Activated CD4-positive, CD25-positive, alpha-beta regulatory T cell treated with anti-CD3 and anti-CD28 coated beads, Interleukin-2, amount 50 U/mL, for 16 hours (primary cell): ENCODE results near the gene CXCL3.
"Not testable (repeated sequence)": the region's sequence is repeated elsewhere in the genome, so short reads cannot be mapped to it uniquely, and the experiment has no call there.

Experiments used
- DNase-seq: peaks from one replicate; pipeline ENCODE4 v3.0.0-alpha.2; 2020; ENCODE audit warnings: low read depth, low spot score

CXCL3 gene

DNA sequence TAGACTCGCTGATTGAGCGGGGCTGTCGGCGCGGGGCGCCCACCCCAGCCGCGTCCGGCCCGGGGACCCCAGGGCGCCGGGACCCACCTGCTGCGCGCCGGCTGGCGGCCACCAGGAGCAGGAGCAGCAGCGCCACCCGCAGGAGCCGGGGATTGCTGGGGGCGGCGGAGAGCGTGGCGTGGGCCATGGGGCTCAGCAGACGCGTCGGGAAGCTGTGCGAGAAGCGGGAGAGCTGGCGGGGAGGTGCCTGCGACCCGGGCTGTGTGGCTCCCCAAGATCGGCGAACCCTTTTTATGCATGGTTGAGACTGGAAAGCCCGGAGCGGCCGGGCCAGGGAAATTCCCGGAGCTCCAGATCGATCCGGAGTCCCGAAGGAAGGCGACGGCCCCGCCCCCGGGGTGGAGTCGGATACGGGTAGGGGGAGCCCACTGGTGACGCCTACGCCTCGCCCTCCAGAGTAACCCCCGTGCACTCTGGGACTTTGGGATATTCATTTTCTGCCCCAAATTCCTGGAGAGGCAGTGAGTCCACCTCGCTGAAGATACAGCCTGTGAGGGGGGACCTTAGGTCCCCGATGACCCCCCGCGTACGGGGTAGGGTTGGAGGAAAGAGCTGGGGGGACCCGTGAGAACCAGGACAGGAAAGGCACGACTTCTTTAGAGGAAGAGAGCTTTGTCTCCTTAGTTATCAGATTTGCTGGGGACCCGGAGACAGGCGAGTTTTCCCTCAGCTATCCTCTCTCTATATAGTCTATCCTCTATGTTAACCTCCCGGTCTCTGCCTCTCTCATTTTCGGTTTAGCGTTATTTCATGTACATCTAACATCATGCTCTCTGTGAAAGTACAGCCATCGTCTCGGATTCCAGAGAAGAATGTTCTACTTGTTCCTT lies at the start of gene CXCL3:
Gene CXCL3, minus strand, starts transcription at position 265 of the 890 bp plus-strand sequence. Its CDS starts 78 bp downstream, at position 187.
- DNase-seq = no peak

DNA sequence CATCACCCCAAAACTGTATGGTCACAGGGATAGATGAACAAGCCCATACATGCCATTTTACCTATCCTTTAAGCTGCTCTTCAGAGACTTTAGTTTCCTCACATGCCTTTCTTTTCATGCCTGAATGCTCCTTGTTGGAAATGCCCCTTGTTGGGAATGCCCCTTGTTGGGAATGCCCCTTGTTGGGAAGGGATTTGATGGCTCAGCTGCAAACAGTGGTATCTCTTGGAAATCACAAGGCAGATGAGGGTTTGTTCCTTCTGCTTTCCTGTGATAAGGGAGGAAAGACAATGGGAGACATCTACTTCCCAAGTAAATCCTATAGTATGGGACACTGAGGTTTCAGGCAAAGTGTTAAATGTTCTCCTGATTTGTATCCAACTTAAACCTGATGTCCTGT lies 49.0 kb upstream of the CXCL3 start:
- DNase-seq = no peak

DNA sequence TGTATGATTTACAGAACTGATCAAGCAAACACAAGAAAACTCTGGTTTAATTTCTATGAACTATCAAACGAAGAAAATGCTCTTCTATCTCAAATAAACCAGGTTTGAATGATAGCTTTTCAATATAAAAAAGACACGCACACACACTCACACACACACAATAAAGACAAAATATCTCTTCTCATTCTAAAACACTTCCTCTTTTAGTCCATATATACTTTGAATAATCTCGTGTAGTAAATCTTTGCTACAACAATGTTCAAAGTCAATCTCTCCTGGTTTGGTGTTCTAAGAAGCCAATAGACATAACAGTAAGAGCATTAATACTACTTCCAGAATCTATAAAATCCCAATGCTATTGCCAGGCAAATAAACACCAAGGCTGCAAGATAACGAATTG lies 47.2 kb upstream of the CXCL3 start:
- DNase-seq = no peak

DNA sequence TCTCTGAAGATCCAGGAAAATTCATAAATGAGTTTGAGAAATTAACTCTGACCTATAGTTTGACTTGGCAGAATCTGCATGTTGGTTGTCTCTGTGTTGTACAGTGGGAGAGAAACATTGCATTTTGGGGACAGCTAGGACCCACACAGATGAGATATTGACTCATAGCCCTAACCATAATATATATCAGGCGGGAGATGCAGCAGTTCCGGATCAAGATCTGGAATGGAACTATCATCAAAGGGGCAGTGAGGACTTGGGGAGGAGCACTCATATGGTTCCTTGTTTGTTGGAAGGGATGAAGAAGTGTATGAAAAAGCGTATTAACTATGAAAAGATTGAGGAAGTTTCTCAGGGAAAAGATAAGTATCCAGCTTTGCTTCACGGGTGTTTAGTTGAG lies 46.5 kb upstream of the CXCL3 start:
- DNase-seq = no peak

DNA sequence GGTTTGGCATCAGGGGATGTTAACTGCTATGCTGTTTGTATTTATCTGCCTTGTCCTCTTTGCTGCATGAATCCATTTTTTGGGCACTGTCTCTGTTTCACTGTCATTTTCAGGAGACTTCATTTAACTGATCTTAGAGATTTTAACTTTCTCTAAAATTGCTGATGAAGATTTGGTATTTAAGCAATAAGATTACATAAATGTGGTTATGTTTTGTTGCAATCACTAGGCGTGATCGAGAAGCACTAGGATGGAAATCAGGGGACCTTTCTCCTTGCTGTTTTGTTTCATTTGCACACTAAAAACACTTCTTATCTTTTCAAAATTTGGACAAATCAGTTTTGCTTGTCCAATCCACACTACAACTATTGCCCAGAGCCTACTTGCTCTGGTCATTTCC lies 45.1 kb upstream of the CXCL3 start:
- DNase-seq = no peak

DNA sequence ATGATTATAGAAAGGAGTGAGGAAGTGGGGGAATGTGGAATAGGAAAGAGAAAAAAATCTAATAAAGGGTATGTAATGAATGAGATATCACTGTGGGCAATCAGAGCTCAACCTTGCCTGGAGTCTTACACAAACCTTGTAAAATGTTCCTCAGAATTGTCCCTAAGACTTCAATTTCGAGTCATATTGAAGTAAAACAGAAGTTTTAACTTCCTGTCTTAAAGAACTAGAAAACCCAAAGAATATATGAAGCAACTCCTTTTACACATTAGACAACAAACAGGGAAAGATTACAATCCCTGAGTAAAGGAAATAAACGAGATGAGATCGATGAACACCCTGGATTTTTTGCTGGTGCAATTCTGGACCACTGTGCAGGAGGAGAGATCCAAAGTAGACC lies 42.5 kb upstream of the CXCL3 start:
- DNase-seq = no peak

DNA sequence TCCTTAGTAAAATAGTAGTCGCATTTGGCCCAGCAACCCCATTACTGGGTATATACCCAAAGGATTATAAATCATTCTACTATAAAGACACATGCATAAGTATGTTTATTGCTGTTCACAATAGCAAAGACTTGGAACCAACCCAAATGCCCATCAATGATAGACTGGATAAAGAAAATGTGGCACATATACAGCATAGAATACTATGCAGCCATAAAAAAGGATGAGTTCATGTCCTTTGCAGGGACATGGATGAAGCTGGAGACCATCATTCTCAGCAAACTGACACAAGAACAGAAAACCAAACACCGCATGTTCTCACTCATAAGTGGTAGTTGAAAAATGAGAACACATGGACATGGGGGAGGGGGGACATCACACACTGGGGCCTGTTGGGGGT lies 41.9 kb upstream of the CXCL3 start:
- DNase-seq = not testable (repeated sequence)

DNA sequence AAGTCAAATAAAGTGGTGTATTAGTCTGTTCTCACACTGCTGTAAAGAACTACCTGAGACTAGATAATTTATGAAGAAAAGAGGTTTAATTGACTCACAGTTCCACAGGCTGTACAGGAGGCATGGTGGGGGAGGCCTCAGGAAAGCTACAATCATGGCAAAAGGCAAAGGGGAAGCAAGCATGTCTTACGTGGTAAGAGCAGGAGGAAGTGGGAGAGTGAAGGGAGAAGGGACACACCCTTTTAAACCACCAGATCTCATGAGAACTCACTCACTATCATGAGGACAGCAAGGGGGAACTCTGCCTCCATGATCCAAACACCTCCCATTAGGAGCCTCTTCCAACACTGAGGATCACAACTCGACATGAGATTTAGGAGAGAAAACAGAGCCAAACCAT lies 40.5 kb upstream of the CXCL3 start:
- not testable (repeated sequence) for DNase-seq

DNA sequence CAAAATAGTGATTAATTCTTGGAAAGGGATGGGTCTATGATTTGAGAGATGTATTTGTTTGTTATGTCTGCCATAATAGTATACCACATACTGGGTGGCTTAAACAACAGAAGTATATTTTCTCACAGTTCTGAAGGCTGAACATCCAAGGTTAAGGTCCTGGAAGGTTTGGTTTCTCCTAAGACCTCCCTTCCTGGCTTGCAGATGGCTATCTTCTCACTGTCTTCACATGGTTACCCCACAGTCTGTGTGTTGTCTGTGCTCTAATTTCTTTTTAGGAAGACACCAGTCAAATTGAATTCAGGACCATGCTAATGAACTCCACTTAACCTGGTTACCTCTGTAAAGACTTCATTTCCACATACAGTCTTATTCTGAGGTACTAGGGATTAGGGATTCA lies 34.9 kb upstream of the CXCL3 start:
- DNase-seq = no peak

DNA sequence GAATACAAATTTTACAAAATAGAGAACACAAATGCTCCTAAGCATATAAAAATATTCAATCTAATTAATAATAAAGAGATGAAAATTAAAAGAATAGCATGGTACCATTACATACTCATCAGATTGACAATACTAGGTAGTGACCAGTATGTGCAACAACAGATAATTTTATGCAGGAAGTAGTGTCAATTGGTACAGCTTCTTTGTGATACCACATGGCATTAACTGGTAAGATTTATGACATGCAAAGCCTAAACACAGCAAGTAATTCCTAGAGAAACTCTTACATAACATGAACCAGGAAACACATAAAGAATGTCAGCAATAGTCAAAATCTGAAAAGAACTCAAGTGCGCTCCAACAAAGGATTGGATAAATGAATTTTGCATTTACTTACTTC lies 34.2 kb upstream of the CXCL3 start:
- DNase-seq = no peak

DNA sequence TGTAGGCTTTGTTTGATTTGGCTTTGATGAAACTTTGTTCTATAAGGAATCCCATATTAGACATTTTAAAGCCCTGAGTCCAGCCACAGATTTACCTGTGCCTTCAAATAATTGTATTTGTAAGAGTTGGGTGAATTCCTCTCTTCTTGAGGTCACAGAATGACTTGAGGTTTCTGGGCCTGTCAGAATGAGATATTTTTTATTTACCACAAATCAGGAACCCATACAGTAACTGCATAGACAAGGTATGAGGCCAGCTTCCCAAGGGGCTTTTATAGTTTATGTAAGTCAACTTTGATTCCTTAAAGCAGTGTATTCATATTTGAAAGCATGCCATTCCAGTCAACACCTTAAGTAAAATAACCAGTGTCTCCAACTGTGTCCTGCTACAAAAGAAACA lies 29.1 kb upstream of the CXCL3 start:
- no peak for DNase-seq

DNA sequence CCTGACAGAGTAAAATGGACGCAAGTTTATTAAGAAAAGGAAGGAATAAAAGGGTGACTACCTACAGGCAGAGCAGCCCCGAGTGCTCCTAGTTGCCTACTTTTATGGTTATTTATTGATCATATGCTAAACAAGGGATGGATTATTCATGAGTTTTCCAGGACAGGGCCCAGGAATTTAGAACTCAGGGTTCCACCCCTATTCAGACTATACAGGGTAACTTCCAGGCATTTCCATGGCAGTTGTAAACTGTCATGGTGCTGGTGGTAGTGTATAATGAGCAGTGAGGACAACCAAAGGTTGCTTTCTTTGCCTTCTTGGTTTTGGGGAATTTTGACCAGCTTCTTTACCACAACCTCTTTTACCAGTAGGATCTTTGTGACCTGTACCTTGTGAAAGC lies 27.7 kb upstream of the CXCL3 start:
- no peak for DNase-seq

DNA sequence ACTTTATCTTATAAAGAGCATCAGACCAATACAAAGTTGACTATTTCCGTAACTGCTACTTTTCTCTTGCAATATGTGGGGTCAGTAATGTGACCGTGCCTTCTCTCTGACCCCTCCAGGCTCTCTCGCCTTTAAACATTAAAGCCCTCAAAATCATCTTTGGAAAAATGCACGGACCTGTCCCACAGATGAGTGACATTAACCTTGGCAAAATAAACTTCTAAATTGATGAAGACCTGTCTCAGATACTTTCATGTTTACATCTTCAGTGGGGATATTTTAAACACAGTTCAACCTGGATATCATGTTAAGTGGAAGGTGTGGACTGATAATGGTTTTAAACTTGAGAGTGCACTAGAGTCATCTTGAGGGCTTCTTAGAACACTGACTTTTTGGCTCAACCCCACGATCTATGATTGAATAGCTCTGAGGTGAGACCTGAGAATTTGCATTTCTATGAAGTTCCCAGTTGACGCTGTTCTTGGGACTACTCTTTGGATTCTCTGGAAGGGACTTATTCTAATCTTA lies 26.7 kb upstream of the CXCL3 start:
- no peak for DNase-seq

DNA sequence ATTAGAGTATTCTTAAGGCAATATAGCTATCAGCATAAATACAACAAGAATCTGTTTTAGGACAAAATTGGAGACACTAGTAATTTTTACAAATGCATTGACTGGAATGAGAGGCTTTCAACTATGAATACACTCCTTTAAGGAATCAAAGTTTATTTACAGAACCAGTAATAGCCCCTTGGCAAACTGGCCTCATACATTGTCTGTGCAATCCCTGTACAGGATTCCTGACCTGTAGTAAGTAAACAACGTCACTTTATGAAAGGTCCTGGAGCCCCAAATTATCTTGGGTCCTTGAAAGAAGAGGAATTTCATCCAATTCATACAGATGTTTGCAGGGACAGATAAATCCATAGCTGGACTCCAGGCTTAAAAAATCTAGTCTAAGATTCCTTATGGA lies 25.4 kb upstream of the CXCL3 start:
- no peak for DNase-seq

DNA sequence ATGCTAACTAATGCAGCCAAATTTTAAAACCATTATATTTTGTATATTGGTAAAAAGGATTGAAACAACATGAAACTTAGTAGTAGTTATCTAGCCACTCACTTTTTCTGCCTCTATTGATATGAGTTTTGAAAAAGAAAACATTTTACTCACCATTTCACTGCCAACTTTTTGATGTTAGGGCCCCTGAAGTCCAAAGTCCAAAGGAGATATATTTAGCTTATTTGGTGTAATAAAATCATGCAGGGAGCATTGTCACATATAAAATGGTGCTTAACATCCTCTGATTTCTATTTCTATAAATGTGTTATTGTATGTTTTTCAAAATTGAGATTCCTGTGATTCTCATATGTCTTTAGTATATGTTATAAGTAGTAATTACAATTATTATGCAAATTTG lies 24.5 kb upstream of the CXCL3 start:
- no peak for DNase-seq

DNA sequence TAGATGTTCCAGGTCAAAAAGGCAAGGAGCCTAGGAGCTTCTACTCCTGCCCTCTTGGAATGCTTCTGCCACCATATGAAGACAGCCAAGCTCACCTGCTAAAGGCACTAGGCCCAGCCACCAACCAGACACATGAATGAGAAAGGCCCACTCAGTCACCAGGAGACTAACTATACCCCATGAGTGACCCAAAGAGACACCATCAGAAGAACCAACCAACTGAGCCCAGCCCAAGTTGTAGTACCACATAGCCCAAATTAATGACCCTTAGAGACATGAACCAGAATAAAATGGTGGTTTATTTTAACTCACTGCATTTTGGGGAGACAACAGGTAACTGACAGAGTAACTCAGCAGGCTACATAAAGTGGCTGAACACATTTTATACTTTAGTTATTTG lies 22.9 kb upstream of the CXCL3 start:
- DNase-seq = no peak

DNA sequence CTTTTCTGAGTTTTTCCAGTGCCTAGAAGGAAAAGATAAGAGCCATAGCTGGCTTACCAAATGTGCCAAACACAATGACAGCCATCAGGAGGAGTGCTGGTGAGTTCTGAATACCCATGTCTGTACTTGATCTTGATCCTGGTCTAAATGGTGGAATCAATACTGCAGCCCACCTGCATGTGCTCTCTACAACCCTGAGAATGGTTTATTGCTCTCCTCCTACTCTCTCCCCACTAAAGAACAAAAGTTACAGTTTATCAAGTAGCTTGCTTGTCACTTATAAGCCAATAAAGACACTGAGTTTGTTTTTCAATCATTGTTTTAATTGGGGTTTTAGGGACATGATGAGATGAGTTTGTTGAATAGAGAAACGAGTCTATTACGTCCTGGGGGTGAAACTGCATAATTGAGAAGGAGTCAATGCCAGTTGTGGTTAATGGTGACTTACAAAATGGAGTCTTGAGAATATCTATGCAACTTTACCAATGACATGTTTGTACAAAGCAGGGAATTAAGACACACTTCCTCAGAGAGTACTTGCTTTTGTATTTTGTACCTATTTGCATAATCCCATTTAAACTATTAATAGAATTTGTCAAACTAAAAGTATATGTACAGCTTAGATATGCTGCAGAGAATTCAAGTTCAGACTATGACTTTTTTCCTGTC lies 20.8 kb upstream of the CXCL3 start:
- no peak for DNase-seq

DNA sequence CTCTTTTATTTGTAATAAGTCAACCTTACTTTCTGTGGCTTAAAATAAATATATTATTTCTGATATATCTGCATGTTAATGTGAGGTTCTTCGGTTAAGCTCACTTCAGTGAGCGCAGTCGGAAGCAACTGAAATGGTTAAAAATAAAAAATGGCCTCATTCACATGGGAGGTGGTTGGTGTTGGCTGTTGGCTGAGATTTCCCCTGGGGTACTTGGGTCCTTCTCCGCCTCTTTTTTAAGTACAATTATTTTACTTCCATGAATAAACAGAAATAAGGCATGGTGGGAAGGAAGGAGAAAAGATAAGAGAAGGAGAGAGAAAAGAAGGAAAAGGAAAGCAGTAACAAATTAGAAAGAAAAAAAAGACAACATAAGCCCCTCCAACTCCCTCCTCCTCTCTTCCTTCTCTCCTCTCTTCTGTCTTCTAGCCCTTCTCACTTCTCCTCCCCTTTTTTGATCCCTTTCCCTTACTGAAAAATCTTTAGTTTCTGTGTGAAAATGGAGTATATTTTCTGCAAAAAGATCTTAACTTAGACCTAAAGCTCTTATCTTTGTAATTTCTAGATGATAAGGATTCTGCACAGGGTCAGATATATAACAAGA lies 19.7 kb upstream of the CXCL3 start:
- no peak for DNase-seq

DNA sequence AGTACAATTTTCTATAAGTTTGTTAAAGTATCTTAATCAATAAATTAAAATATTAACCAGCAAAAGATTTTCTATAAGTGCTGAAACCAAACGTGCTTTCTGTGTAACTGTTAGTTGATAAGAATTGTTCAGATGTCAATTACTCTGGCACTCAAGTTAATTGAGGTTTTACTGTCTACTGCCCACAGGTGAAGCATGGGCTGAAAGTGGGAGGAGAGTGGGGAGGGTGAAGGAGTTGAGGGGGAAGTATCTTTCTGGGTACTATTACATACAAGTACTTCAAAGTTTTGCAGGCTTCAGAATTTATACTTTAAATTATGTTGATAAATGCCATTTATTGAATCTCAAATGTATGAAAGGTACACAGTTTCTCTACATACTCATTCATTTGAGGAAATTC lies 19.1 kb upstream of the CXCL3 start:
- no peak for DNase-seq

DNA sequence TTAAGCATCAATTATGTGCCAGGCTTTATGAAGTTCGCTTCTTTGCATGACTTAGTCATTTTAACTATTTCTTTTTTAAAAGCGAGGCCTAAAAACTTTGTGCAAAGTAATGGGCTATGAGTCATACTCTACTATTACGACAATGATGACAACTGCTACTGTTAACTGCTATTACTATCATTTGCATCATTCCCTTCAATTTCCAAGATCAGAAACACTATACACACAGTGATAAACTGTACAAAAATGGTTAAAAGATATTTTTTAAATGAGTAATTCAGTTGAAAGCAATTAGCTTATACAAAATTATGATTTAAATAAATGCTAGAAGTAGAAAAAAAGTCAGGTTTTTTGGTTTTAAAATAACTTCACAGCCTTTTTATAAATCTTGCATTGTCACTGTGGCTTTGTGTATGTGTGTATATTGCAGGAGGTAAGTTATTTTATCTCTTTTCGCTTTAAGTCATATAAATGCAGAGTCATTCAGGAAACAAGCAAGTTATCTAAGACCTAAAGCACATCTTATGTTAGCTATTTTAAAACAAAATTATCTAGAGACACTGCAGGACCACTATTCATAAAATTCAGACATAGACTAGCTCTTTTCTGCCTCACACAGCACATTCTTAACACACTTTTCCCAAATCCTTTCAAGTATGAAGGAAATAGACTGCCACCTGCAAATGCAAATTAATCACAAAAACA lies 18.5 kb upstream of the CXCL3 start:
- DNase-seq = no peak

DNA sequence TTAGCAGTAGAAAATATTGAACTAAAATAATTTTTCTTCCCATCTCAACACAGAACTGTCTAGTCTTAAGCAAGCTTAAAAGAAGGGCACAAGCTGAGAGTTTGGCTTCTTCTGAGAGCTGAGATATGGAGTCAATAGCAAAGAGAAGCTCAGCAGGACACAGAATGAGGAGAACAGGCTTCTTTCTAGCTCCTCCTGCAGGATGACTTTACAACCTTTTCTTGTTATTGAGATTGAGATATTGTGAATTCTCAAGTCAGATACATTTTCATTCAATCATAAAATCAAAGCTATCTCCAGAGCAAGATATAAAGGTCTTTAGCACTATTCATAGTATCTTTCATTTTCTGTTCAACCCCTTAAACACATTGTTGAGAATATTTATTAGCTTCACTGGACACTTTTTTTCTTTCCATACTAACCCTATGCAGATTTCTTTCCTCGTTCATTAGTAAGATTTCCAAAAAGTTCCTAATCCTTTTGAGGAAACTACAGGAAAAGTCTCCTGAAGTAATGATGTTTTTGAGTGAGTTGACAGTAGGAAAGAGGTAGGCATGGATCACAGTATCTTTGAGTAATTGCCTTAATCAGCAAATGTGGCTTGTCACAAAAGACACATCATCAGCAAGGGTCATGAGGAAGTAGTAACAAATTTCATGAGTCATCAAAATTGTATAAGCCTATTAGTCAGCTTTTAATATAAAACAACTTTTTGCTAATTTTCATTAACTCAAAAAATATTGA lies 17.8 kb upstream of the CXCL3 start:
- DNase-seq = no peak
